HG03558 (cell line): ENCODE data around the gene ADGRD1.
"Not testable (repeated sequence)": the region's sequence is repeated elsewhere in the genome, so short reads cannot be mapped to it uniquely, and the experiment has no call there.

Experiments used
- ATAC-seq: cut with Tn5 transposase; IDR thresholded peaks from one replicate; pipeline ENCODE4 v1.9.1; 2021; ENCODE audit warnings: moderate number of reproducible peaks; ENCODE audit not compliant: unreplicated experiment; ENCODE audit errors: extremely low read depth

ADGRD1 gene

GRCh38 chr12:130982565-130983225 is 29.0 kb downstream of the ADGRD1 start:
- ATAC-seq = no peak

- no peak for ATAC-seq
Observed at GRCh38 chr12:130983328-130984017, 29.8 kb downstream of the ADGRD1 start.

- no peak for ATAC-seq
Observed at GRCh38 chr12:130984183-130985058, 30.7 kb downstream of the ADGRD1 start.

- ATAC-seq = no peak
Observed at GRCh38 chr12:130987151-130987931, 33.6 kb downstream of the ADGRD1 start.

GRCh38 chr12:130988261-130988660 is 34.6 kb downstream of the ADGRD1 start:
- ATAC-seq = no peak

- no peak for ATAC-seq
Observed at GRCh38 chr12:130988751-130989150, 35.0 kb downstream of the ADGRD1 start.

- ATAC-seq = no peak
Observed at GRCh38 chr12:130989391-130989790, 35.7 kb downstream of the ADGRD1 start.

- ATAC-seq = no peak
Observed at GRCh38 chr12:130990034-130990433, 36.3 kb downstream of the ADGRD1 start.

GRCh38 chr12:130992448-130992847 is 38.7 kb downstream of the ADGRD1 start:
- ATAC-seq = no peak

- no peak for ATAC-seq
Observed at GRCh38 chr12:130992979-130993538, 39.4 kb downstream of the ADGRD1 start.

- no peak for ATAC-seq
Observed at GRCh38 chr12:130993759-130994670, 40.3 kb downstream of the ADGRD1 start.

- ATAC-seq = no peak
Observed at GRCh38 chr12:130994821-130995375, 41.2 kb downstream of the ADGRD1 start.

- not testable (repeated sequence) for ATAC-seq
Observed at GRCh38 chr12:130995386-130995969, 41.8 kb downstream of the ADGRD1 start.

- no peak for ATAC-seq
Observed at GRCh38 chr12:130998136-130998535, 44.4 kb downstream of the ADGRD1 start.

GRCh38 chr12:131000000-131000486 is 46.3 kb downstream of the ADGRD1 start:
- ATAC-seq = no peak

GRCh38 chr12:131001493-131001892 is 47.8 kb downstream of the ADGRD1 start:
- no peak for ATAC-seq

- ATAC-seq = peak; percentile 33
Observed at GRCh38 chr12:131002216-131002631, 48.5 kb downstream of the ADGRD1 start.
